MCF 10A (cell line): ENCODE data around the gene DOK5. TPM values are rescaled to one million over a fixed set of nuclear protein-coding genes. Genes with fewer than 3 reads are reported as not detected.

Experiments
- BruUV-seq: library from RNA; stranded (reverse); fragments of 400-500 nt; replicated peaks from 2 replicates; lab custom pipeline; 2021; lab: Mats Ljungman, UMichigan
- CTCF ChIA-PET: fragments of 300-600 bp; sonication (Branson Sonifier 250); formaldehyde crosslinking; extraction: SDS; loops from one replicate; lab custom pipeline; 2021; ENCODE audit warnings: antibody characterized with exemption, inconsistent platforms; lab: Yijun Ruan, JAX
- POLR2A ChIA-PET: fragments of 300-600, 350-650 bp; sonication (Branson Sonifier 250); formaldehyde crosslinking; extraction: SDS; loops from one replicate; lab custom pipeline; 2020; ENCODE audit warnings: antibody characterized with exemption, inconsistent platforms; lab: Yijun Ruan, JAX
- DNase-seq: peaks from one replicate; pipeline ENCODE4 v3.0.0-alpha.2; 2018; ENCODE audit not compliant: unreplicated experiment
- H3K27ac Mint-ChIP-seq: one replicate; pipeline ENCODE4 v1.8.0; 2022; ENCODE audit warnings: mild to moderate bottlenecking, low read depth, mixed read lengths; ENCODE audit not compliant: unreplicated experiment
- H3K27me3 Mint-ChIP-seq: one replicate; pipeline ENCODE4 v1.8.0; 2022; ENCODE audit warnings: mixed read lengths; ENCODE audit not compliant: insufficient read depth, unreplicated experiment
- H3K36me3 Mint-ChIP-seq: one replicate; pipeline ENCODE4 v1.8.0; 2022; ENCODE audit warnings: mild to moderate bottlenecking, moderate library complexity, mixed read lengths; ENCODE audit not compliant: insufficient read depth, unreplicated experiment
- H3K4me1 Mint-ChIP-seq: one replicate; pipeline ENCODE4 v1.8.0; 2022; ENCODE audit warnings: mixed read lengths; ENCODE audit not compliant: insufficient read depth, unreplicated experiment
- H3K4me3 Mint-ChIP-seq: one replicate; pipeline ENCODE4 v1.8.0; 2022; ENCODE audit warnings: mild to moderate bottlenecking, moderate library complexity, mixed read lengths; ENCODE audit not compliant: unreplicated experiment
- H3K9me3 Mint-ChIP-seq: one replicate; pipeline ENCODE4 v1.8.0; 2022; ENCODE audit warnings: mixed read lengths; ENCODE audit not compliant: unreplicated experiment
- CTCF ChIP-seq: fragments of 200-600 bp; IDR thresholded peaks from one replicate; pipeline ENCODE4 v1.8.0; 2022; ENCODE audit warnings: antibody characterized with exemption, mild to moderate bottlenecking; ENCODE audit not compliant: unreplicated experiment
- intact Hi-C: fragments of 100-400 bp; cut with micrococcal nuclease; formaldehyde crosslinking; loops from 2 replicates; pipeline ENCODE4 v1.14.1; 2022
- total RNA-seq: library from RNA; stranded (reverse); gene quantifications from 2 replicates; pipeline ENCODE4 v1.2.3, GENCODE V29; 2022

DOK5 gene
- total RNA-seq, 1 experiment from 2014 or later: not detected

- ChIA-PET CTCF (interaction anchor here (0.6 to 0.8 kb wide), 2 partner anchors 9 to 189 kb away, joined by 3 read pairs; no protein-coding TSS in a partner anchor), POLR2A (no interaction called here)
- intact Hi-C loops: no loop called here
- H3K4me3 Mint-ChIP-seq: no peak overlapping the region
- no peaks in the 10 kb centered on the region for H3K36me3 Mint-ChIP-seq
- H3K4me1 Mint-ChIP-seq: no peaks in the 10 kb centered on the region
- peaks cover 63% of the 10 kb centered on the region for H3K27me3 Mint-ChIP-seq
- BruUV-seq: no TSS peak
- no peak for TF ChIP-seq CTCF
- no peaks in the 10 kb centered on the region for H3K9me3 Mint-ChIP-seq
- H3K27ac Mint-ChIP-seq: no peak overlapping the region
- no peak for DNase-seq
These were observed 2.8 kb upstream of the DOK5 start for GRCh38 chr20:54472607-54473006.

- no peak for DNase-seq
- H3K4me3 Mint-ChIP-seq: no peak overlapping the region
- intact Hi-C loops: no loop called here
- CTCF ChIA-PET: interaction anchor here (0.5 to 1.0 kb wide), 7 partner anchors 12 to 1544 kb away, joined by 3 to 5 read pairs (median 3); no protein-coding TSS in a partner anchor
- POLR2A ChIA-PET: interaction anchor here (1.3 kb wide), 1 partner anchor 11 kb away, joined by 3 read pairs; no protein-coding TSS in a partner anchor
- H3K36me3 Mint-ChIP-seq: no peaks in the 10 kb centered on the region
- H3K9me3 Mint-ChIP-seq: no peaks in the 10 kb centered on the region
- no peaks in the 10 kb centered on the region for H3K4me1 Mint-ChIP-seq
- no TSS peak for BruUV-seq
- H3K27ac Mint-ChIP-seq: no peak overlapping the region
- peaks cover 60% of the 10 kb centered on the region for H3K27me3 Mint-ChIP-seq
- TF ChIP-seq CTCF: no peak
These were observed 2.1 kb upstream of the DOK5 start for GRCh38 chr20:54473340-54473739.

DNA sequence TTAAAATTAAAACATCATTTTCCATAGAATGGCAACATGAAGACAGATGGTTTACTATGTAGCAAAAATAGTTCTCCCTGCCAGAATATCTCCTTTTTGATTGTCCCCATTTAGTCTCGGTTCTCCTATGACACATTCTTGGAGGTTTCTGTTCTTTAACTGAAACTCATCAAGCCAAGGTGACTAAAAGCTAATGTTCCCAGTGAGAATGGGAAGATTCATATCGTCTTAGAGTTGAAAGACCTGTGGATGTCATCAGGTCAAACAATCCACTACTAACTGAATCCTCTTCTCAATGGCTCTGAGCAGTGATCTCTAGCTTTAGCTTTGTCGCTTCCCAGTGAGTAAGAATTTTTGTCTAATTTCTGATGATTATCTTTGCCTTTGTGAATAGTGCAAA is 1.3 kb upstream of the DOK5 start:
- Mint-ChIP-seq H3K36me3 (no peaks in the 10 kb centered on the region), H3K9me3 (no peaks in the 10 kb centered on the region), H3K4me1 (no peaks in the 10 kb centered on the region), H3K27me3 (peaks cover 56% of the 10 kb centered on the region), H3K27ac (no peak overlapping the region), H3K4me3 (no peak overlapping the region)
- ChIA-PET POLR2A (interaction anchor here (0.6 to 1.3 kb wide), 2 partner anchors 11 to 102 kb away, joined by 3 read pairs; no protein-coding TSS in a partner anchor), CTCF (interaction anchor here (0.5 to 1.0 kb wide), 6 partner anchors 11 to 1543 kb away, joined by 3 to 5 read pairs (median 4); no protein-coding TSS in a partner anchor)
- DNase-seq: no peak
- TF ChIP-seq CTCF: no peak
- intact Hi-C loops: no loop called here
- BruUV-seq: no TSS peak

DNA sequence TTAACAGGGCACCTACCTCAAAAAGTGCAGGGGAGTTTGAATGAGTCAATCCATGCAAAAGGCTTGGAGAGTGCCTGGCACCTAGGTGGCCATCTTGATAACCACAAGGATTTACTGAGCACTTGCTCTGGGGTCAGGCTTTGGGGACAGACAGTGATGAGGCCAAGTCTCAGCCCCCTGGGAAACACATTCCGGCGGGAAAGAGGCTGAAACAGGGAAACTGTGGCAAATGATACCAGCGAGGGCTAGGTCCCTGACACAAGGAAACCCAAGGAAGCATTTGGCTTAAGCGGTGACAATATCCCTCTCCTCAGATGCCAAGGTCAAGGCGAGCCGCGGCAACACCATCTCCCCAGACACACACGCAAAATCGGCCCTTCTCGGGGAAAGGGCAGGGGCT is 527 bp upstream of the DOK5 start:
- intact Hi-C loops: no loop called here
- DNase-seq: no peak
- Mint-ChIP-seq H3K4me1 (no peaks in the 10 kb centered on the region), H3K9me3 (no peaks in the 10 kb centered on the region), H3K4me3 (no peak overlapping the region), H3K36me3 (no peaks in the 10 kb centered on the region), H3K27me3 (peaks cover 49% of the 10 kb centered on the region), H3K27ac (no peak overlapping the region)
- ChIA-PET POLR2A (no interaction called here), CTCF (no interaction called here)
- TF ChIP-seq CTCF: no peak
- BruUV-seq: no TSS peak
